Thyroid gland (tissue), 4 donors: Measurements from ENCODE around the gene TRAM1L1. TPM values are rescaled to one million over a fixed set of nuclear protein-coding genes. Genes with fewer than 3 reads are reported as not detected.

Source experiments
- DNase-seq, 2 donors: peaks; one replicate each; pipeline ENCODE4 v3.0.0-alpha.2; 2019
- H3K27ac ChIP-seq, 3 donors: fragments of 200-600 bp; sonication (generic); 1 replicate in 2 of 3; 2 replicates in 1 of 3; pipeline ENCODE4 v1.5.1; 2016 to 2019; ENCODE audit warnings: mild to moderate bottlenecking in 1 of 3, moderate library complexity in 1 of 3
- H3K27me3 ChIP-seq: fragments of 200-600 bp; sonication (generic); one replicate; pipeline ENCODE4 v1.5.1; 2019
- H3K36me3 ChIP-seq, 2 donors: fragments of 200-600 bp; sonication (generic); one replicate each; pipeline ENCODE4 v1.5.1; 2016 to 2019
- H3K4me1 ChIP-seq, 2 donors: fragments of 200-600 bp; sonication (generic); one replicate each; pipeline ENCODE4 v1.5.1; 2017 to 2019
- H3K4me3 ChIP-seq, 3 donors: fragments of 200-600 bp; sonication (generic); replicated peaks in 1 of 3; 1 replicate in 2 of 3; 2 replicates in 1 of 3; pipeline ENCODE4 v1.5.1; 2016; ENCODE audit warnings: mild to moderate bottlenecking in 1 of 3
- H3K9me3 ChIP-seq: fragments of 200-600 bp; sonication (generic); one replicate; pipeline ENCODE4 v1.5.1; 2017
- CTCF ChIP-seq, 6 experiments: fragments of 200-600 bp in 3 of 6; fragments of 450-650 bp in 3 of 6; sonication (generic) in 3 of 6; IDR thresholded peaks; one replicate each; pipeline ENCODE4 v1.5.1; 2016 to 2019; ENCODE audit warnings: antibody characterized with exemption in 6 of 6, mild to moderate bottlenecking in 2 of 6, inconsistent platforms in 1 of 6, moderate library complexity in 1 of 6
- POLR2A ChIP-seq, 2 donors: fragments of 450-650 bp; IDR thresholded peaks; one replicate each; pipeline ENCODE4 v1.6.1; 2017; ENCODE audit warnings: antibody characterized with exemption in 2 of 2, mild to moderate bottlenecking in 2 of 2, moderate library complexity in 1 of 2
- WGBS, 2 donors: methylation state at CpG; one replicate each; pipeline ENCODE4 v1.1.5; 2017; 5-methylcytosine and 5-hydroxymethylcytosine counted together
- intact Hi-C: fragments of 100-400 bp; cut with DNase I; formaldehyde crosslinking; loops from one replicate; pipeline ENCODE4 v1.15.1; 2023
- total RNA-seq, 4 donors: library from RNA; depleted of rRNA; stranded (reverse); fragments of >200 nt; gene quantifications; one replicate each; pipeline ENCODE4 v1.2.3, GENCODE V29; 2016

Gene TRAM1L1
- total RNA-seq, result 1 to 10 TPM; 2.9 to 7.7 (median 5.5) TPM

- Histone ChIP-seq H3K27me3 (no peaks in the 10 kb centered on the region), H3K4me1 (no peaks in the 10 kb centered on the region), H3K36me3 (no peaks in the 10 kb centered on the region), H3K4me3 (peak within 1 kb of the TSS; percentile 50 to 66 (median 58)), H3K9me3 (no peaks in the 10 kb centered on the region), H3K27ac (peak within 1 kb of the TSS; percentile 37 to 88 (median 52))
- 6 to 7% methylated on average over 26 to 38 of the region's 45 CpGs for WGBS, 2 donors
- intact Hi-C loops, result no loop called here
- peak in 1 of 6 experiments; percentile 16 for TF ChIP-seq CTCF (IDR thresholded peaks at IDR 0.05)
- peak in 1 of 2 donors; percentile 27 for TF ChIP-seq POLR2A (IDR thresholded peaks at IDR 0.05)
- peak; percentile 64 to 78 for DNase-seq
These were observed at the start of gene TRAM1L1 for GRCh38 chr4:117084866-117085701. TSS of gene TRAM1L1 (minus strand) at chr4:117085576. CDS start at chr4:117085393, 183 bp downstream.

- Histone ChIP-seq H3K27ac (peak overlapping the region; percentile 62 to 81 (median 67)), H3K4me3 (no peak overlapping the region), H3K4me1 (peaks cover 0 to 13% of the 10 kb centered on the region in 2 donors), H3K36me3 (no peaks in the 10 kb centered on the region), H3K27me3 (no peaks in the 10 kb centered on the region), H3K9me3 (no peaks in the 10 kb centered on the region)
- DNase-seq, result peak; percentile 46 to 62
- intact Hi-C loops, result no loop called here
- TF ChIP-seq CTCF (IDR thresholded peaks at IDR 0.05) (peak; percentile 18 to 87 (median 70)), POLR2A (IDR thresholded peaks at IDR 0.05) (no peak)
- WGBS, 2 donors, result 3 to 4% methylated on average over 4 of the region's 4 CpGs
These were observed 49.0 kb upstream of the TRAM1L1 start for GRCh38 chr4:117134386-117134785.

GRCh38 chr4:117096886-117097285 lies 11.5 kb upstream of the TRAM1L1 start:
- H3K27me3 ChIP-seq, result no peaks in the 10 kb centered on the region
- no peaks in the 10 kb centered on the region for H3K4me1 ChIP-seq
- TF ChIP-seq POLR2A (IDR thresholded peaks at IDR 0.05) (no peak), CTCF (IDR thresholded peaks at IDR 0.05) (no peak)
- no peak for DNase-seq
- intact Hi-C loops, result no loop called here
- H3K36me3 ChIP-seq, result no peaks in the 10 kb centered on the region
- H3K9me3 ChIP-seq, result no peaks in the 10 kb centered on the region
- H3K27ac ChIP-seq, result no peak overlapping the region
- H3K4me3 ChIP-seq, result no peak overlapping the region

GRCh38 chr4:117096462-117096861 lies 11.1 kb upstream of the TRAM1L1 start:
- WGBS, 2 donors, result 88 to 93% methylated on average over 5 of the region's 5 CpGs
- DNase-seq, result no peak
- intact Hi-C loops, result no loop called here

More at GRCh38 chr4:117096462-117096861, 11.1 kb upstream of the TRAM1L1 start:
- Histone ChIP-seq H3K4me3 (no peak overlapping the region), H3K4me1 (no peaks in the 10 kb centered on the region), H3K9me3 (no peaks in the 10 kb centered on the region), H3K36me3 (no peaks in the 10 kb centered on the region), H3K27me3 (no peaks in the 10 kb centered on the region), H3K27ac (no peak overlapping the region)
- no peak for TF ChIP-seq POLR2A (IDR thresholded peaks at IDR 0.05)
- TF ChIP-seq CTCF (IDR thresholded peaks at IDR 0.05), result no peak
